HEK293T (cell line): ENCODE results near the gene ADCY1.

ENCODE experiments used
- ARNT ChIP-seq: fragments of 450-650 bp; IDR thresholded peaks from 2 replicates; pipeline ENCODE4 v1.6.1; 2017; ENCODE audit warnings: mild to moderate bottlenecking
- BHLHE40 ChIP-seq: fragments of 450-650 bp; IDR thresholded peaks from 2 replicates; pipeline ENCODE4 v1.6.1; 2016; ENCODE audit warnings: mild to moderate bottlenecking, moderate library complexity, borderline replicate concordance
- ELF4 ChIP-seq: fragments of 450-650 bp; IDR thresholded peaks from 2 replicates; pipeline ENCODE4 v1.6.1; 2017; ENCODE audit warnings: antibody characterized with exemption
- FOXA1 ChIP-seq: fragments of 450-650 bp; IDR thresholded peaks from 2 replicates; pipeline ENCODE4 v1.6.1; 2016; ENCODE audit warnings: mild to moderate bottlenecking
- FOXK2 ChIP-seq: fragments of 450-650 bp; IDR thresholded peaks from 2 replicates; pipeline ENCODE4 v1.6.1; 2016; ENCODE audit warnings: mild to moderate bottlenecking
- FOXM1 ChIP-seq: fragments of 450-650 bp; IDR thresholded peaks from 2 replicates; pipeline ENCODE4 v1.6.1; 2017; ENCODE audit warnings: mild to moderate bottlenecking, borderline replicate concordance
- HDGF ChIP-seq: fragments of 450-650 bp; IDR thresholded peaks from 2 replicates; pipeline ENCODE4 v1.6.1; 2017; ENCODE audit warnings: antibody characterized with exemption, borderline replicate concordance
- L3MBTL2 ChIP-seq: fragments of 450-650 bp; conservative IDR thresholded peaks from 2 replicates; pipeline ENCODE4 v1.6.1; 2016; ENCODE audit warnings: mild to moderate bottlenecking
- NFRKB ChIP-seq: fragments of 450-650 bp; IDR thresholded peaks from 2 replicates; pipeline ENCODE4 v1.6.1; 2016; ENCODE audit warnings: mild to moderate bottlenecking, moderate library complexity
- SP1 ChIP-seq: fragments of 450-650 bp; IDR thresholded peaks from 2 replicates; pipeline ENCODE4 v1.6.1; 2017
- SUZ12 ChIP-seq: fragments of 450-650 bp; IDR thresholded peaks from 2 replicates; pipeline ENCODE4 v1.6.1; 2016; ENCODE audit warnings: mild to moderate bottlenecking
- TARDBP ChIP-seq: fragments of 450-650 bp; IDR thresholded peaks from 2 replicates; pipeline ENCODE4 v1.6.1; 2016
- ZNF384 ChIP-seq: fragments of 450-650 bp; IDR thresholded peaks from 2 replicates; pipeline ENCODE4 v1.6.1; 2016

GRCh38 chr7:45588466-45588865 lies 14.3 kb downstream of the ADCY1 start:
- TF ChIP-seq FOXM1 (no peak), SUZ12 (no peak), NFRKB (no peak), ZNF384 (no peak), FOXK2 (no peak), SP1 (no peak), BHLHE40 (no peak), L3MBTL2 (no peak), TARDBP (no peak), FOXA1 (no peak), ELF4 (no peak), HDGF (no peak), ARNT (no peak)
